C4-2B (cell line): Measurements from ENCODE around the gene CCND1.

Source experiments
- ZFX ChIP-seq: fragments of 450-650 bp; IDR thresholded peaks from 2 replicates; pipeline ENCODE4 v1.6.1; 2017
- TF ChIP-seq, protein P1 (sequence below): fragments of 450-650 bp; conservative IDR thresholded peaks from 2 replicates; pipeline ENCODE4 v1.5.1; 2017; ENCODE audit warnings: mild to moderate bottlenecking

- TF ChIP-seq, protein P1, sequence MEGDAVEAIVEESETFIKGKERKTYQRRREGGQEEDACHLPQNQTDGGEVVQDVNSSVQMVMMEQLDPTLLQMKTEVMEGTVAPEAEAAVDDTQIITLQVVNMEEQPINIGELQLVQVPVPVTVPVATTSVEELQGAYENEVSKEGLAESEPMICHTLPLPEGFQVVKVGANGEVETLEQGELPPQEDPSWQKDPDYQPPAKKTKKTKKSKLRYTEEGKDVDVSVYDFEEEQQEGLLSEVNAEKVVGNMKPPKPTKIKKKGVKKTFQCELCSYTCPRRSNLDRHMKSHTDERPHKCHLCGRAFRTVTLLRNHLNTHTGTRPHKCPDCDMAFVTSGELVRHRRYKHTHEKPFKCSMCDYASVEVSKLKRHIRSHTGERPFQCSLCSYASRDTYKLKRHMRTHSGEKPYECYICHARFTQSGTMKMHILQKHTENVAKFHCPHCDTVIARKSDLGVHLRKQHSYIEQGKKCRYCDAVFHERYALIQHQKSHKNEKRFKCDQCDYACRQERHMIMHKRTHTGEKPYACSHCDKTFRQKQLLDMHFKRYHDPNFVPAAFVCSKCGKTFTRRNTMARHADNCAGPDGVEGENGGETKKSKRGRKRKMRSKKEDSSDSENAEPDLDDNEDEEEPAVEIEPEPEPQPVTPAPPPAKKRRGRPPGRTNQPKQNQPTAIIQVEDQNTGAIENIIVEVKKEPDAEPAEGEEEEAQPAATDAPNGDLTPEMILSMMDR = no peak
- no peak for TF ChIP-seq ZFX
Observed at GRCh38 chr11:69702239-69702691, 61.3 kb downstream of the CCND1 start.
